GM12878 (cell line): ENCODE measurements around the gene XRCC4. TPM values are rescaled to one million over a fixed set of nuclear protein-coding genes. Genes with fewer than 3 reads are reported as not detected.

Experiments
- ATAC-seq: fragments of 200-7000 bp; cut with Tn5 transposase; 3 replicates; pipeline ENCODE4 v1.9.1; 2020; ENCODE audit warnings: mild to moderate bottlenecking, moderate library complexity
- BruUV-seq: library from RNA; stranded (reverse); fragments of 400-500 nt; replicated peaks from 2 replicates; lab custom pipeline; 2021; lab: Mats Ljungman, UMichigan
- CTCF ChIA-PET: fragments of 300-600 bp; sonication (Branson Sonifier 250); formaldehyde crosslinking; extraction: SDS; loops from one replicate; lab custom pipeline; 2021; ENCODE audit warnings: inconsistent platforms; lab: Yijun Ruan, JAX
- POLR2A ChIA-PET: fragments of 350-600 bp; formaldehyde crosslinking; extraction: SDS; loops from one replicate; lab custom pipeline; 2021; ENCODE audit warnings: inconsistent platforms; lab: Charles Lee
- RAD21 ChIA-PET: fragments of 300-600 bp; sonication (Branson Sonifier 250); formaldehyde crosslinking; loops from one replicate; lab custom pipeline; 2023; ENCODE audit warnings: antibody characterized with exemption; ENCODE audit not compliant: unreplicated experiment; lab: Charles Lee
- SMC1A ChIA-PET: fragments of 300-600 bp; sonication (Branson Sonifier 250); formaldehyde crosslinking; loops from one replicate; lab custom pipeline; 2023; ENCODE audit not compliant: unreplicated experiment, uncharacterized antibody; lab: Charles Lee
- DNase-seq: peaks from one replicate; pipeline ENCODE4 v3.0.0-alpha.2; 2011; ENCODE audit warnings: low read depth, low spot score
- FAIRE-seq: peaks from 3 replicates; lab custom pipeline; 2011; peaks lifted over from hg19 to GRCh38; lab: Jason Lieb, UNC
- H2AFZ ChIP-seq: 2 replicates; pipeline ENCODE4 v1.6.0; 2011; ENCODE audit warnings: low read depth, low read length, control low read depth; ENCODE audit not compliant: control insufficient read depth
- H3K27ac ChIP-seq: 2 replicates; pipeline ENCODE4 v1.5.1; 2011; ENCODE audit warnings: control low read depth; ENCODE audit not compliant: control insufficient read depth, insufficient read depth
- H3K27me3 ChIP-seq, 2 experiments: replicated peaks in 1 of 2; 2 replicates each; pipeline versions ENCODE4 v1.6.0 to v1.6.1; 2011; ENCODE audit warnings: low read length in 1 of 2; ENCODE audit not compliant: control insufficient read depth in 2 of 2, insufficient read depth in 2 of 2
- H3K36me3 ChIP-seq, 2 experiments: 2 replicates each; pipeline ENCODE4 v1.5.1; 2011; ENCODE audit warnings: low read length in 1 of 2; ENCODE audit not compliant: control insufficient read depth in 2 of 2, insufficient read depth in 2 of 2
- H3K4me1 ChIP-seq: 2 replicates; pipeline ENCODE4 v1.6.1; 2011; ENCODE audit warnings: mild to moderate bottlenecking, low read length, moderate library complexity, mixed read lengths; ENCODE audit not compliant: control insufficient read depth, insufficient read depth
- H3K4me2 ChIP-seq: 2 replicates; pipeline ENCODE4 v1.6.0; 2011; ENCODE audit warnings: control low read depth; ENCODE audit not compliant: control insufficient read depth, insufficient read depth
- H3K4me3 ChIP-seq: fragments of 200-600 bp; sonication (generic); 2 replicates; pipeline ENCODE4 v1.5.1; 2016
- H3K79me2 ChIP-seq: 2 replicates; pipeline ENCODE4 v1.6.0; 2011; ENCODE audit warnings: low read length; ENCODE audit not compliant: control insufficient read depth, insufficient read depth
- H3K9ac ChIP-seq: 2 replicates; pipeline ENCODE4 v1.8.0; 2011; ENCODE audit warnings: low read length, control low read depth, mixed read lengths; ENCODE audit not compliant: control insufficient read depth, insufficient read depth
- H3K9me3 ChIP-seq: replicated peaks from 3 replicates; pipeline ENCODE4 v1.5.1; 2011; ENCODE audit warnings: mild to moderate bottlenecking, low read length; ENCODE audit not compliant: control insufficient read depth, insufficient read depth
- H4K20me1 ChIP-seq: 2 replicates; pipeline ENCODE4 v1.6.0; 2011; ENCODE audit not compliant: control insufficient read depth, insufficient read depth
- BRCA1 ChIP-seq: IDR thresholded peaks from 2 replicates; pipeline ENCODE4 v1.6.1; 2011; ENCODE audit warnings: low read depth, low read length, improper control_type of control experiment
- MTA2 ChIP-seq: fragments of 450-650 bp; IDR thresholded peaks from 2 replicates; pipeline ENCODE4 v1.6.1; 2016; ENCODE audit warnings: low read depth, mild to moderate bottlenecking, moderate library complexity
- RUNX3 ChIP-seq: IDR thresholded peaks from 2 replicates; pipeline ENCODE4 v1.6.1; 2012; ENCODE audit warnings: low read length, inconsistent platforms
- SUZ12 ChIP-seq: fragments of 200-600 bp; sonication (generic); IDR thresholded peaks from one replicate; pipeline ENCODE4 v1.6.1; 2018; ENCODE audit warnings: antibody characterized with exemption, mild to moderate bottlenecking; ENCODE audit not compliant: unreplicated experiment
- ZNF217 ChIP-seq: fragments of 450-650 bp; IDR thresholded peaks from 2 replicates; pipeline ENCODE4 v1.6.1; 2017; ENCODE audit warnings: antibody characterized with exemption, mild to moderate bottlenecking
- ZZZ3 ChIP-seq: IDR thresholded peaks from 2 replicates; pipeline ENCODE4 v1.6.1; 2011; ENCODE audit warnings: low read depth; ENCODE audit not compliant: control insufficient read depth, insufficient read length
- WGBS: methylation state at CpG from one replicate; pipeline ENCODE4 v1.1.6; 2016; ENCODE audit warnings: low lambda C conversion rate; ENCODE audit not compliant: insufficient replicate concordance, insufficient coverage; ENCODE audit errors: missing lambda C conversion rate; 5-methylcytosine and 5-hydroxymethylcytosine counted together
- in situ Hi-C: fragments of 300-500 bp; cut with MboI; formaldehyde crosslinking; loops from 9 replicates; pipeline ENCODE4 v1.14.3; 2018; ENCODE audit warnings: mixed read lengths
- intact Hi-C: fragments of 100-400 bp; cut with micrococcal nuclease; formaldehyde crosslinking; loops from one replicate; pipeline ENCODE4 v1.14.2; 2022; ENCODE audit not compliant: unreplicated experiment
- polyA plus RNA-seq, 11 experiments: library from polyadenylated mRNA; depleted of rRNA in 4 of 11; unstranded in 6 of 11; stranded (reverse) in 5 of 11; fragments of >200 nt; fragmentation: Nextera tagmentation in 4 of 11; fragmentation: Illumina TruSeq in 1 of 11; extraction: Ambion mirVana in 4 of 11; extraction: Trizol in 1 of 11; gene quantifications; 1 replicate in 1 of 11; 2 replicates in 10 of 11; pipeline versions ENCODE4 v1.2.1 to v1.2.3, GENCODE V29; 2011 to 2016; ENCODE audit warnings: inconsistent platforms in 2 of 11, missing spikeins in 2 of 11, low read depth in 1 of 11
- total RNA-seq, 4 experiments: library from RNA; depleted of rRNA in 3 of 4; stranded (reverse); fragments of >200 nt in 3 of 4; fragmentation: Illumina TruSeq in 1 of 4; extraction: Trizol in 1 of 4; gene quantifications; 2 replicates each; pipeline versions ENCODE4 v1.2.1 to v1.2.3, GENCODE V29; 2013 to 2021
- TF ChIP-seq, protein P1 (sequence below): IDR thresholded peaks from 2 replicates; pipeline ENCODE4 v1.6.1; 2012; ENCODE audit warnings: low read length, inconsistent platforms
- TF ChIP-seq, protein P2 (sequence below): fragments of 450-650 bp; IDR thresholded peaks from 2 replicates; pipeline ENCODE4 v1.6.1; 2016; ENCODE audit warnings: mild to moderate bottlenecking
- TF ChIP-seq, protein P3 (sequence below): fragments of 450-650 bp; IDR thresholded peaks from 2 replicates; pipeline ENCODE4 v1.6.1; 2017; ENCODE audit warnings: mild to moderate bottlenecking, moderate library complexity
- TF ChIP-seq, protein P4 (sequence below): IDR thresholded peaks from 2 replicates; pipeline ENCODE4 v1.6.1; 2012; ENCODE audit warnings: improper control_type of control experiment, low read depth, low read length; ENCODE audit not compliant: insufficient replicate concordance

The XRCC4 gene
- total and polyA plus RNA-seq, 10 of the 15 experiments (the other 5 are each of a cell fraction or from before 2014, with no cell fraction given): 12.1 to 53.6 (median 25.8) TPM

DNA sequence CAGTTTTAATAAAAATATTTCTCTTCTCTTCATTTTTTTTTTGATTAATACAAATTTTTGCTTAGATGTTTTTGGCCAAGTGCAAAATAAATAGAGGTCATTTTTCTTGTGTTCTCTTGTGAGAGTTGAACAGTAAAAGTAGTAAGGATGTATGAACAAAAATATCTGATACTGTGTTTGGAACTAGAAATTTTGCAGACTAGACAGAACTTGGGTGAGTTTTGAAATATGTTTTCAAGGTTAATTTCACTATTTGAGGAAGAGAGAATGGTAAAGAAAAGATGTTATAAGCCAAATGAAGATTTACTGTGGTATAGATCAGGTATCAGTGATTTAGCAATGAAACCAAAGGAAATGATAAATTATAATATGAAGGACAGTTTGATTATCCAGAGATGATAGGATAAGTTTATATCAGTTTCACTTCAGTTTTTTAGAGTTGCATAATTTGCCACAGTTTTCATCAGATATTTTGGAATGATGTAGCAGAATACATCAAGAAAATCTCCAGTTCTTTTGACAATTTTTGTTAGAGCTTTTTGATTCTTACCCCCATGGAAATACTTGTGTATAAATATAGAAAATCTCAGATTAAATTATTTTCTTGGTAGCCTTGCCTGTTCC is 246.3 kb downstream of the XRCC4 start (continued):
- no peak for TF ChIP-seq SUZ12
- TF ChIP-seq BRCA1: no peak
- TF ChIP-seq ZZZ3: no peak

DNA sequence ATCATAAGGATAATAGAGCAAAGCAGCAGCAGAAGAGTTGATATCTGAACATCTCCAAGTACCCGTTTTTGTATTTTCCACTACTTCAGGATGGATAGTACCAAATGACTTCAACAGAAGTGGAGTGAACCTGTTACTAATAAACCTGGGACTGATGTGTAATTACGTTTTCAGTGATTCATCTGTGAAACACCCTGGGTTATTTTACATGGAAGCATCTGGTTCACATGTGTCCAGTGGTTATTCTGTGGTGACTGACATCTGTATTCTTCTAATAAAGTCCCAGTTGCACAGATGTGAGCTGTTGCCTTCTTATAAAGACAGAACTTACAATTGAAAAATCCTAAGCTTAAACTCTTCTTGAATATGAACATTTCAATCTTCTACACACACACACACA is 254.5 kb downstream of the XRCC4 start:
- H4K20me1 ChIP-seq: no peaks in the 10 kb centered on the region
- POLR2A ChIA-PET: interaction anchor here (0.7 kb wide), 1 partner anchor 646 kb away, joined by 4 read pairs; no protein-coding TSS in a partner anchor
- intact Hi-C loops (no loop called here), in situ Hi-C loops (no loop called here)
- FAIRE-seq (no peak), ATAC-seq (no peak), DNase-seq (no peak)
- H3K36me3 ChIP-seq: no peaks in the 10 kb centered on the region
- WGBS: 15% methylated on average over 2 of the region's 2 CpGs
- H3K27ac ChIP-seq: no peak overlapping the region
- no TSS peak for BruUV-seq
- CTCF ChIA-PET: no interaction called here
- H3K79me2 ChIP-seq: no peaks in the 10 kb centered on the region
- no peak overlapping the region for H3K9ac ChIP-seq
- H3K4me1 ChIP-seq: no peaks in the 10 kb centered on the region
- no peak overlapping the region for H2AFZ ChIP-seq
- H3K4me2 ChIP-seq: no peak overlapping the region
- no peaks in the 10 kb centered on the region for H3K9me3 ChIP-seq
- RAD21 ChIA-PET: no interaction called here
- SMC1A ChIA-PET: interaction anchor here (1.0 to 1.6 kb wide), 4 partner anchors 8 to 29 kb away, joined by 3 to 6 read pairs (median 4); no protein-coding TSS in a partner anchor
- no peaks in the 10 kb centered on the region for H3K27me3 ChIP-seq
- no peak overlapping the region for H3K4me3 ChIP-seq
- TF ChIP-seq, protein P1, sequence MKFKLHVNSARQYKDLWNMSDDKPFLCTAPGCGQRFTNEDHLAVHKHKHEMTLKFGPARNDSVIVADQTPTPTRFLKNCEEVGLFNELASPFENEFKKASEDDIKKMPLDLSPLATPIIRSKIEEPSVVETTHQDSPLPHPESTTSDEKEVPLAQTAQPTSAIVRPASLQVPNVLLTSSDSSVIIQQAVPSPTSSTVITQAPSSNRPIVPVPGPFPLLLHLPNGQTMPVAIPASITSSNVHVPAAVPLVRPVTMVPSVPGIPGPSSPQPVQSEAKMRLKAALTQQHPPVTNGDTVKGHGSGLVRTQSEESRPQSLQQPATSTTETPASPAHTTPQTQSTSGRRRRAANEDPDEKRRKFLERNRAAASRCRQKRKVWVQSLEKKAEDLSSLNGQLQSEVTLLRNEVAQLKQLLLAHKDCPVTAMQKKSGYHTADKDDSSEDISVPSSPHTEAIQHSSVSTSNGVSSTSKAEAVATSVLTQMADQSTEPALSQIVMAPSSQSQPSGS: no peak
- TF ChIP-seq, protein P2, sequence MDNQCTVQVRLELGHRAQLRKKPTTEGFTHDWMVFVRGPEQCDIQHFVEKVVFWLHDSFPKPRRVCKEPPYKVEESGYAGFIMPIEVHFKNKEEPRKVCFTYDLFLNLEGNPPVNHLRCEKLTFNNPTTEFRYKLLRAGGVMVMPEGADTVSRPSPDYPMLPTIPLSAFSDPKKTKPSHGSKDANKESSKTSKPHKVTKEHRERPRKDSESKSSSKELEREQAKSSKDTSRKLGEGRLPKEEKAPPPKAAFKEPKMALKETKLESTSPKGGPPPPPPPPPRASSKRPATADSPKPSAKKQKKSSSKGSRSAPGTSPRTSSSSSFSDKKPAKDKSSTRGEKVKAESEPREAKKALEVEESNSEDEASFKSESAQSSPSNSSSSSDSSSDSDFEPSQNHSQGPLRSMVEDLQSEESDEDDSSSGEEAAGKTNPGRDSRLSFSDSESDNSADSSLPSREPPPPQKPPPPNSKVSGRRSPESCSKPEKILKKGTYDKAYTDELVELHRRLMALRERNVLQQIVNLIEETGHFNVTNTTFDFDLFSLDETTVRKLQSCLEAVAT: no peak
- no peak for TF ChIP-seq RUNX3
- TF ChIP-seq, protein P3, sequence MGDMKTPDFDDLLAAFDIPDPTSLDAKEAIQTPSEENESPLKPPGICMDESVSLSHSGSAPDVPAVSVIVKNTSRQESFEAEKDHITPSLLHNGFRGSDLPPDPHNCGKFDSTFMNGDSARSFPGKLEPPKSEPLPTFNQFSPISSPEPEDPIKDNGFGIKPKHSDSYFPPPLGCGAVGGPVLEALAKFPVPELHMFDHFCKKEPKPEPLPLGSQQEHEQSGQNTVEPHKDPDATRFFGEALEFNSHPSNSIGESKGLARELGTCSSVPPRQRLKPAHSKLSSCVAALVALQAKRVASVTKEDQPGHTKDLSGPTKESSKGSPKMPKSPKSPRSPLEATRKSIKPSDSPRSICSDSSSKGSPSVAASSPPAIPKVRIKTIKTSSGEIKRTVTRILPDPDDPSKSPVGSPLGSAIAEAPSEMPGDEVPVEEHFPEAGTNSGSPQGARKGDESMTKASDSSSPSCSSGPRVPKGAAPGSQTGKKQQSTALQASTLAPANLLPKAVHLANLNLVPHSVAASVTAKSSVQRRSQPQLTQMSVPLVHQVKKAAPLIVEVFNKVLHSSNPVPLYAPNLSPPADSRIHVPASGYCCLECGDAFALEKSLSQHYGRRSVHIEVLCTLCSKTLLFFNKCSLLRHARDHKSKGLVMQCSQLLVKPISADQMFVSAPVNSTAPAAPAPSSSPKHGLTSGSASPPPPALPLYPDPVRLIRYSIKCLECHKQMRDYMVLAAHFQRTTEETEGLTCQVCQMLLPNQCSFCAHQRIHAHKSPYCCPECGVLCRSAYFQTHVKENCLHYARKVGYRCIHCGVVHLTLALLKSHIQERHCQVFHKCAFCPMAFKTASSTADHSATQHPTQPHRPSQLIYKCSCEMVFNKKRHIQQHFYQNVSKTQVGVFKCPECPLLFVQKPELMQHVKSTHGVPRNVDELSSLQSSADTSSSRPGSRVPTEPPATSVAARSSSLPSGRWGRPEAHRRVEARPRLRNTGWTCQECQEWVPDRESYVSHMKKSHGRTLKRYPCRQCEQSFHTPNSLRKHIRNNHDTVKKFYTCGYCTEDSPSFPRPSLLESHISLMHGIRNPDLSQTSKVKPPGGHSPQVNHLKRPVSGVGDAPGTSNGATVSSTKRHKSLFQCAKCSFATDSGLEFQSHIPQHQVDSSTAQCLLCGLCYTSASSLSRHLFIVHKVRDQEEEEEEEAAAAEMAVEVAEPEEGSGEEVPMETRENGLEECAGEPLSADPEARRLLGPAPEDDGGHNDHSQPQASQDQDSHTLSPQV: no peak
- no peak for TF ChIP-seq ZNF217
- TF ChIP-seq, protein P4, sequence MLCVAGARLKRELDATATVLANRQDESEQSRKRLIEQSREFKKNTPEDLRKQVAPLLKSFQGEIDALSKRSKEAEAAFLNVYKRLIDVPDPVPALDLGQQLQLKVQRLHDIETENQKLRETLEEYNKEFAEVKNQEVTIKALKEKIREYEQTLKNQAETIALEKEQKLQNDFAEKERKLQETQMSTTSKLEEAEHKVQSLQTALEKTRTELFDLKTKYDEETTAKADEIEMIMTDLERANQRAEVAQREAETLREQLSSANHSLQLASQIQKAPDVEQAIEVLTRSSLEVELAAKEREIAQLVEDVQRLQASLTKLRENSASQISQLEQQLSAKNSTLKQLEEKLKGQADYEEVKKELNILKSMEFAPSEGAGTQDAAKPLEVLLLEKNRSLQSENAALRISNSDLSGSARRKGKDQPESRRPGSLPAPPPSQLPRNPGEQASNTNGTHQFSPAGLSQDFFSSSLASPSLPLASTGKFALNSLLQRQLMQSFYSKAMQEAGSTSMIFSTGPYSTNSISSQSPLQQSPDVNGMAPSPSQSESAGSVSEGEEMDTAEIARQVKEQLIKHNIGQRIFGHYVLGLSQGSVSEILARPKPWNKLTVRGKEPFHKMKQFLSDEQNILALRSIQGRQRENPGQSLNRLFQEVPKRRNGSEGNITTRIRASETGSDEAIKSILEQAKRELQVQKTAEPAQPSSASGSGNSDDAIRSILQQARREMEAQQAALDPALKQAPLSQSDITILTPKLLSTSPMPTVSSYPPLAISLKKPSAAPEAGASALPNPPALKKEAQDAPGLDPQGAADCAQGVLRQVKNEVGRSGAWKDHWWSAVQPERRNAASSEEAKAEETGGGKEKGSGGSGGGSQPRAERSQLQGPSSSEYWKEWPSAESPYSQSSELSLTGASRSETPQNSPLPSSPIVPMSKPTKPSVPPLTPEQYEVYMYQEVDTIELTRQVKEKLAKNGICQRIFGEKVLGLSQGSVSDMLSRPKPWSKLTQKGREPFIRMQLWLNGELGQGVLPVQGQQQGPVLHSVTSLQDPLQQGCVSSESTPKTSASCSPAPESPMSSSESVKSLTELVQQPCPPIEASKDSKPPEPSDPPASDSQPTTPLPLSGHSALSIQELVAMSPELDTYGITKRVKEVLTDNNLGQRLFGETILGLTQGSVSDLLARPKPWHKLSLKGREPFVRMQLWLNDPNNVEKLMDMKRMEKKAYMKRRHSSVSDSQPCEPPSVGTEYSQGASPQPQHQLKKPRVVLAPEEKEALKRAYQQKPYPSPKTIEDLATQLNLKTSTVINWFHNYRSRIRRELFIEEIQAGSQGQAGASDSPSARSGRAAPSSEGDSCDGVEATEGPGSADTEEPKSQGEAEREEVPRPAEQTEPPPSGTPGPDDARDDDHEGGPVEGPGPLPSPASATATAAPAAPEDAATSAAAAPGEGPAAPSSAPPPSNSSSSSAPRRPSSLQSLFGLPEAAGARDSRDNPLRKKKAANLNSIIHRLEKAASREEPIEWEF: no peak
- TF ChIP-seq MTA2: no peak
